ENCODE data around the gene CCZ1B.
"Not testable (repeated sequence)": the region's sequence is repeated elsewhere in the genome, so short reads cannot be mapped to it uniquely, and the experiment has no call there.

The CCZ1B gene

DNA sequence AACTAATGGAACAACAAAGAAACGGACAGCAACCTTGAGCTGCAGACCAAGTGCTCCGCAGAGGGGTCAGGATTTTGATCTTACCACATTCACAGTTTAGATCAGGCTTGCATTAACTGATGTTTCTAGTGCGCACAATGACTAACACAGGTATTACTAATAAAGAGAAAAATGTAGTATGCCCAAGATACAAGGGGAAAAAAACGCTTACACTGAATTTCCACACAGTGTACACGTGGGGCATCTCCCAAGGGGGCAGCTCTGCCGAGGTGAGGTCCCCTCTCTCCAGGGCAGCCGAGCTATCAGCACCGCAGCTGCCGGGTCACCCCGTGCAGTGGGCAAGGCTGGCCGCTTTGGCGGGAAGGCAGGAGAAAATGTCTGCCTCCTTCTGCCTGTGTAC lies 26.2 kb downstream of the CCZ1B start:
- not testable (repeated sequence) for H3K4me2 ChIP-seq (ENCODE audit: low read depth, low read length, poor library complexity, severe bottlenecking); H3K4me3 ChIP-seq (ENCODE audit: low read length, poor library complexity, severe bottlenecking); H3K79me2 ChIP-seq (ENCODE audit: insufficient read depth, low read length); H3K4me1 ChIP-seq (ENCODE audit: insufficient read depth, low read length, poor library complexity, severe bottlenecking); H2AFZ ChIP-seq (ENCODE audit: low read length); H3K9me2 ChIP-seq (replicated peaks; ENCODE audit: low read depth, low read length); H3K36me3 ChIP-seq (ENCODE audit: insufficient read depth, low read length); H3K9ac ChIP-seq (ENCODE audit: low read depth, low read length, poor library complexity, severe bottlenecking); H4K20me1 ChIP-seq (ENCODE audit: insufficient read depth, low read length, poor library complexity, severe bottlenecking); H3K9me3 ChIP-seq (ENCODE audit: insufficient read depth, low read depth, low read length); H3K27me3 ChIP-seq (ENCODE audit: insufficient read depth, low read length, poor library complexity, severe bottlenecking); H3F3A ChIP-seq (ENCODE audit: low read depth)

GRCh38 chr7:6798047-6798446 lies 28.0 kb downstream of the CCZ1B start:
- H3K9me3 ChIP-seq (ENCODE audit: insufficient read depth, low read depth, low read length); H3K4me2 ChIP-seq (ENCODE audit: low read depth, low read length, poor library complexity, severe bottlenecking); H3K27me3 ChIP-seq (ENCODE audit: insufficient read depth, low read length, poor library complexity, severe bottlenecking): not testable (repeated sequence)

GRCh38 chr7:6797218-6797617 lies 28.9 kb downstream of the CCZ1B start:
- not testable (repeated sequence) for H3K9me2 ChIP-seq (replicated peaks; ENCODE audit: low read depth, low read length); H3K27me3 ChIP-seq (ENCODE audit: insufficient read depth, low read length, poor library complexity, severe bottlenecking); H3K9ac ChIP-seq (ENCODE audit: low read depth, low read length, poor library complexity, severe bottlenecking); H3K4me1 ChIP-seq (ENCODE audit: insufficient read depth, low read length, poor library complexity, severe bottlenecking); H4K20me1 ChIP-seq (ENCODE audit: insufficient read depth, low read length, poor library complexity, severe bottlenecking); H3K9me3 ChIP-seq (ENCODE audit: insufficient read depth, low read depth, low read length); H3K36me3 ChIP-seq (ENCODE audit: insufficient read depth, low read length); H2AFZ ChIP-seq (ENCODE audit: low read length); H3K4me2 ChIP-seq (ENCODE audit: low read depth, low read length, poor library complexity, severe bottlenecking); H3K4me3 ChIP-seq (ENCODE audit: low read length, poor library complexity, severe bottlenecking); H3F3A ChIP-seq (ENCODE audit: low read depth); H3K79me2 ChIP-seq (ENCODE audit: insufficient read depth, low read length)

More at GRCh38 chr7:6798047-6798446, 28.0 kb downstream of the CCZ1B start:
- not testable (repeated sequence) for H3K9ac ChIP-seq (ENCODE audit: low read depth, low read length, poor library complexity, severe bottlenecking); H3K36me3 ChIP-seq (ENCODE audit: insufficient read depth, low read length); H3K4me1 ChIP-seq (ENCODE audit: insufficient read depth, low read length, poor library complexity, severe bottlenecking); H3K9me2 ChIP-seq (replicated peaks; ENCODE audit: low read depth, low read length); H3K79me2 ChIP-seq (ENCODE audit: insufficient read depth, low read length); H4K20me1 ChIP-seq (ENCODE audit: insufficient read depth, low read length, poor library complexity, severe bottlenecking); H3K4me3 ChIP-seq (ENCODE audit: low read length, poor library complexity, severe bottlenecking); H2AFZ ChIP-seq (ENCODE audit: low read length); H3F3A ChIP-seq (ENCODE audit: low read depth)

DNA sequence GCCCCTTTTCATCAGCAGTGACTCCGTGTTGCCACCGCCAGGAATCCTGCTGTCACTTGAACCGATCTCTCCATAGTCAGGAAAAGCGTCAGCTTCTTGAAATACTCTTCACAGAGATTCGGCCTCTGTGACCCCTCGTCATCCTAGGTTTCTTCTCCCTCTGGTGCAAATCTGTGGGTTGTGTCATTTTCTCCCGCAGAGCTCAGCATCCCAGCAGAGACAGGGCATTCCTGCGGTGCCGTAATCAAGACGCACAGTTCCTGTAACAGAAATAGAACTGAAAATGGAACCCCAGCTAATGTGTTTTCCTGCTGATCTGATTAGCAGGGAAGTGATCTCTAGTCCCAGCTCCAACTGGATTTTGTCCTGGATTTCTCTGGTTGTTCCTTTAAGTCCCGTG lies 31.8 kb downstream of the CCZ1B start:
- H3K27me3 ChIP-seq (ENCODE audit: insufficient read depth, low read length, poor library complexity, severe bottlenecking), result not testable (repeated sequence)

DNA sequence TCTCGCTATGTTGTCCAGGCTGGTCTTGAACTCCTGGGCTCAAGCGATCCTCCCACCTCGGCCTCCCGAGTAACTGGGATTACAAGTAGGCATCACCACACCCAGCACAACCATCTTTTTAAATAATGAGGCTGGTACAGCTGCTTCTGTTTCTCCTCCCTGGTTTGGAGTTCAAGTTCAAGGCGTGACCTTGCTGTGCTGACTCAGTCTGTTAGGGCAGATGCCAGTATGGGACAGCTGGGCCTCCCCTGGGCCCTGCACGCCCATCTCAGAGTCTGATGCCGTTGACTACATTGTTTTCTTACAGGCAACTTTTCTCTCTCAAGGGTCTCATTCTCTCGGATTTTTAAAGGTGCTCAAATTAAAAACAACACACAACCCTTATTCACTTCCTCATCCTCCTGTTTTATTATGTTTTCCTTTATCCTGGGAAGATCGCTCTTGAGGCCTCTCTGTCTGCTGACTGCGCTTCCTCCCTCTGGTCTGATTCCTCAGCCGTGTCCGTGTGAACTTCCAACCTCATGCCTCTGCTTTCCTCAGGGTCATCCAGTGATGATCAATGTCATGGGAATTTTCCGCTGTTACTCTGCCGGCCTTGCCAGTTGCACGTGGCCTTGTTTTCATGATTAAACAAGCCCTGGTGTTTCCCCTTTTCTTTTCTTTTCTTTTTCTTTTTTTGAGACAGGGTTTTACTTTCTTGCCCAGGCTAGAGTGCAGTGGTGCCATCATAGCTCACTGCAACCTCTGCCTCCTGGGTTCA lies 33.8 kb downstream of the CCZ1B start:
- H3K4me3 ChIP-seq (ENCODE audit: low read length, poor library complexity, severe bottlenecking); H3F3A ChIP-seq (ENCODE audit: low read depth); H3K79me2 ChIP-seq (ENCODE audit: insufficient read depth, low read length); H3K36me3 ChIP-seq (ENCODE audit: insufficient read depth, low read length); H3K9me2 ChIP-seq (replicated peaks; ENCODE audit: low read depth, low read length); H3K4me2 ChIP-seq (ENCODE audit: low read depth, low read length, poor library complexity, severe bottlenecking); H4K20me1 ChIP-seq (ENCODE audit: insufficient read depth, low read length, poor library complexity, severe bottlenecking); H3K4me1 ChIP-seq (ENCODE audit: insufficient read depth, low read length, poor library complexity, severe bottlenecking); H3K9me3 ChIP-seq (ENCODE audit: insufficient read depth, low read depth, low read length); H2AFZ ChIP-seq (ENCODE audit: low read length); H3K9ac ChIP-seq (ENCODE audit: low read depth, low read length, poor library complexity, severe bottlenecking); H3K27me3 ChIP-seq (ENCODE audit: insufficient read depth, low read length, poor library complexity, severe bottlenecking): not testable (repeated sequence)

More for the DNA sequence above, 31.8 kb downstream of the CCZ1B start:
- H3K9me2 ChIP-seq (replicated peaks; ENCODE audit: low read depth, low read length); H3K9ac ChIP-seq (ENCODE audit: low read depth, low read length, poor library complexity, severe bottlenecking); H2AFZ ChIP-seq (ENCODE audit: low read length); H3K4me1 ChIP-seq (ENCODE audit: insufficient read depth, low read length, poor library complexity, severe bottlenecking); H3K9me3 ChIP-seq (ENCODE audit: insufficient read depth, low read depth, low read length); H3K4me3 ChIP-seq (ENCODE audit: low read length, poor library complexity, severe bottlenecking); H3K79me2 ChIP-seq (ENCODE audit: insufficient read depth, low read length); H3K36me3 ChIP-seq (ENCODE audit: insufficient read depth, low read length); H3K4me2 ChIP-seq (ENCODE audit: low read depth, low read length, poor library complexity, severe bottlenecking); H3F3A ChIP-seq (ENCODE audit: low read depth); H4K20me1 ChIP-seq (ENCODE audit: insufficient read depth, low read length, poor library complexity, severe bottlenecking): not testable (repeated sequence)

GRCh38 chr7:6789353-6789752 lies 36.7 kb downstream of the CCZ1B start:
- H3K27me3 ChIP-seq (ENCODE audit: insufficient read depth, low read length, poor library complexity, severe bottlenecking); H3K4me2 ChIP-seq (ENCODE audit: low read depth, low read length, poor library complexity, severe bottlenecking); H3K4me3 ChIP-seq (ENCODE audit: low read length, poor library complexity, severe bottlenecking); H3F3A ChIP-seq (ENCODE audit: low read depth); H3K9me2 ChIP-seq (replicated peaks; ENCODE audit: low read depth, low read length); H3K9me3 ChIP-seq (ENCODE audit: insufficient read depth, low read depth, low read length); H3K4me1 ChIP-seq (ENCODE audit: insufficient read depth, low read length, poor library complexity, severe bottlenecking); H4K20me1 ChIP-seq (ENCODE audit: insufficient read depth, low read length, poor library complexity, severe bottlenecking); H2AFZ ChIP-seq (ENCODE audit: low read length); H3K36me3 ChIP-seq (ENCODE audit: insufficient read depth, low read length); H3K79me2 ChIP-seq (ENCODE audit: insufficient read depth, low read length); H3K9ac ChIP-seq (ENCODE audit: low read depth, low read length, poor library complexity, severe bottlenecking): not testable (repeated sequence)

- H3K9me2 ChIP-seq (replicated peaks; ENCODE audit: low read depth, low read length); H4K20me1 ChIP-seq (ENCODE audit: insufficient read depth, low read length, poor library complexity, severe bottlenecking); H3K79me2 ChIP-seq (ENCODE audit: insufficient read depth, low read length); H3K4me2 ChIP-seq (ENCODE audit: low read depth, low read length, poor library complexity, severe bottlenecking); H3F3A ChIP-seq (ENCODE audit: low read depth); H3K9me3 ChIP-seq (ENCODE audit: insufficient read depth, low read depth, low read length); H3K36me3 ChIP-seq (ENCODE audit: insufficient read depth, low read length); H3K9ac ChIP-seq (ENCODE audit: low read depth, low read length, poor library complexity, severe bottlenecking); H2AFZ ChIP-seq (ENCODE audit: low read length); H3K4me1 ChIP-seq (ENCODE audit: insufficient read depth, low read length, poor library complexity, severe bottlenecking); H3K4me3 ChIP-seq (ENCODE audit: low read length, poor library complexity, severe bottlenecking); H3K27me3 ChIP-seq (ENCODE audit: insufficient read depth, low read length, poor library complexity, severe bottlenecking): not testable (repeated sequence)
Observed at GRCh38 chr7:6781581-6781980, 44.5 kb downstream of the CCZ1B start.
